Right forelimb (tissue), 1 donor: ENCODE results near the gene NUSAP1.
"Not testable (repeated sequence)": the region's sequence is repeated elsewhere in the genome, so short reads cannot be mapped to it uniquely, and the experiment has no call there.

Experiments used
- DNase-seq: peaks from one replicate; pipeline ENCODE4 v3.0.0-alpha.2; 2018

Gene NUSAP1

GRCh38 chr15:41333026-41333562 lies 413 bp downstream of the NUSAP1 start:
- no peak for DNase-seq

- no peak for DNase-seq
These were observed 1.8 kb downstream of the NUSAP1 start for GRCh38 chr15:41334293-41335120.

- no peak for DNase-seq
These were observed 3.9 kb downstream of the NUSAP1 start for GRCh38 chr15:41336549-41336948.

- DNase-seq: no peak
These were observed 4.4 kb downstream of the NUSAP1 start for GRCh38 chr15:41337047-41337446.

- DNase-seq: no peak
These were observed 5.2 kb downstream of the NUSAP1 start for GRCh38 chr15:41337631-41338522.

- DNase-seq: no peak
These were observed 7.6 kb downstream of the NUSAP1 start for GRCh38 chr15:41340189-41340695.

GRCh38 chr15:41341519-41341918 lies 8.8 kb downstream of the NUSAP1 start:
- no peak for DNase-seq

GRCh38 chr15:41347236-41347635 lies 14.6 kb downstream of the NUSAP1 start:
- no peak for DNase-seq

GRCh38 chr15:41350057-41350717 lies 17.5 kb downstream of the NUSAP1 start:
- no peak for DNase-seq

GRCh38 chr15:41354371-41354770 lies 21.7 kb downstream of the NUSAP1 start:
- DNase-seq: no peak

GRCh38 chr15:41367418-41367817 lies 34.7 kb downstream of the NUSAP1 start:
- DNase-seq: no peak

- no peak for DNase-seq
These were observed 45.3 kb downstream of the NUSAP1 start for GRCh38 chr15:41377978-41378377.

GRCh38 chr15:41383974-41384749 lies 51.5 kb downstream of the NUSAP1 start:
- DNase-seq: not testable (repeated sequence)

GRCh38 chr15:41387646-41388045 lies 55.0 kb downstream of the NUSAP1 start:
- DNase-seq: no peak

GRCh38 chr15:41392659-41393058 lies 60.0 kb downstream of the NUSAP1 start:
- DNase-seq: no peak

GRCh38 chr15:41394924-41395323 lies 62.2 kb downstream of the NUSAP1 start:
- DNase-seq: no peak

GRCh38 chr15:41396111-41396510 lies 63.4 kb downstream of the NUSAP1 start:
- no peak for DNase-seq

- DNase-seq: no peak
These were observed 69.2 kb downstream of the NUSAP1 start for GRCh38 chr15:41401904-41402267.

GRCh38 chr15:41407341-41407740 lies 74.7 kb downstream of the NUSAP1 start:
- no peak for DNase-seq

- no peak for DNase-seq
These were observed 75.6 kb downstream of the NUSAP1 start for GRCh38 chr15:41408234-41408641.

- DNase-seq: no peak
These were observed 78.3 kb downstream of the NUSAP1 start for GRCh38 chr15:41411031-41411430.

- DNase-seq: no peak
These were observed 78.8 kb downstream of the NUSAP1 start for GRCh38 chr15:41411441-41411840.
